H1 (cell line): ENCODE data around the gene KBTBD2. TPM values are rescaled to one million over a fixed set of nuclear protein-coding genes. Genes with fewer than 3 reads are reported as not detected.

Source experiments
- CTCF ChIA-PET: fragments of 300-600 bp; sonication (Branson Sonifier 250); formaldehyde crosslinking; loops from one replicate; lab custom pipeline; 2021; ENCODE audit not compliant: partially characterized antibody; lab: Charles Lee
- POLR2A ChIA-PET: fragments of 300-600 bp; sonication (Branson Sonifier 250); formaldehyde crosslinking; loops from one replicate; lab custom pipeline; 2021; ENCODE audit warnings: inconsistent platforms; ENCODE audit not compliant: partially characterized antibody; lab: Charles Lee
- DNase-seq, 2 experiments: peaks; one replicate each; pipeline versions ENCODE4 v3.0.0 to v3.0.0-alpha.2; 2010 to 2022; ENCODE audit warnings: low spot score in 2 of 2, low read depth in 1 of 2, mixed read lengths in 1 of 2
- FAIRE-seq: peaks from 2 replicates; lab custom pipeline; 2011; peaks lifted over from hg19 to GRCh38; lab: Jason Lieb, UNC
- H2AFZ ChIP-seq: 2 replicates; pipeline ENCODE4 v1.8.1; 2012; ENCODE audit warnings: low read length, inconsistent platforms
- H2AK5ac ChIP-seq: 2 replicates; pipeline ENCODE4 v1.6.1; 2013; ENCODE audit warnings: low read depth, low read length
- H2BK120ac ChIP-seq: replicated peaks from 2 replicates; pipeline ENCODE3; 2013; ENCODE audit warnings: low read depth, low read length, inconsistent platforms
- H2BK12ac ChIP-seq: 2 replicates; pipeline ENCODE4 v1.6.1; 2013; ENCODE audit warnings: low read depth, low read length
- H2BK15ac ChIP-seq: 2 replicates; pipeline ENCODE4 v1.6.1; 2013; ENCODE audit warnings: low read length
- H2BK20ac ChIP-seq: 2 replicates; pipeline ENCODE4 v1.6.1; 2013; ENCODE audit warnings: low read length
- H2BK5ac ChIP-seq: 2 replicates; pipeline ENCODE4 v1.6.1; 2013; ENCODE audit warnings: low read depth, low read length
- H3K14ac ChIP-seq: 2 replicates; pipeline ENCODE4 v1.6.1; 2013; ENCODE audit warnings: inconsistent platforms; ENCODE audit not compliant: insufficient read length
- H3K18ac ChIP-seq: 2 replicates; pipeline ENCODE4 v1.6.1; 2013; ENCODE audit warnings: low read length; ENCODE audit errors: extremely low read depth
- H3K23ac ChIP-seq: 2 replicates; pipeline ENCODE4 v1.6.1; 2013; ENCODE audit warnings: inconsistent platforms; ENCODE audit not compliant: insufficient read length
- H3K23me2 ChIP-seq: 2 replicates; pipeline ENCODE4 v1.6.1; 2013; ENCODE audit warnings: low read depth, low read length
- H3K27ac ChIP-seq: 2 replicates; pipeline ENCODE4 v1.6.1; 2011; ENCODE audit warnings: low read depth, low read length, inconsistent platforms
- H3K27me3 ChIP-seq, 4 experiments: replicated peaks in 1 of 4; 1 replicate in 1 of 4; 2 replicates in 3 of 4; pipeline versions ENCODE4 v1.6.1 to v1.8.1; 2011 to 2013; ENCODE audit warnings: low read length in 3 of 4, mild to moderate bottlenecking in 3 of 4, inconsistent platforms in 2 of 4, mixed read lengths in 2 of 4, moderate library complexity in 1 of 4; ENCODE audit not compliant: control insufficient read depth in 3 of 4, insufficient read depth in 3 of 4; ENCODE audit errors: extremely low read depth in 1 of 4
- H3K36me3 ChIP-seq, 4 experiments: 2 replicates each; pipeline versions ENCODE4 v1.6.1 to v1.8.1; 2011 to 2013; ENCODE audit warnings: mild to moderate bottlenecking in 4 of 4, low read length in 3 of 4, moderate library complexity in 2 of 4, control low read depth in 1 of 4, inconsistent platforms in 1 of 4; ENCODE audit not compliant: insufficient read depth in 4 of 4, control insufficient read depth in 2 of 4
- H3K4ac ChIP-seq: replicated peaks from 2 replicates; pipeline ENCODE3; 2013; ENCODE audit warnings: low read length, low read depth, mixed read lengths, inconsistent platforms; ENCODE audit not compliant: insufficient read length
- H3K4me1 ChIP-seq, 4 experiments: replicated peaks in 1 of 4; 1 replicate in 1 of 4; 2 replicates in 3 of 4; pipeline versions ENCODE4 v1.6.1 to v1.8.1; 2011 to 2013; ENCODE audit warnings: low read length in 3 of 4, inconsistent platforms in 2 of 4, mixed read lengths in 1 of 4; ENCODE audit not compliant: insufficient read depth in 4 of 4, control insufficient read depth in 3 of 4
- H3K4me2 ChIP-seq, 2 experiments: 2 replicates each; pipeline versions ENCODE4 v1.6.1 to v1.8.1; 2011 to 2013; ENCODE audit warnings: low read depth in 2 of 2, low read length in 2 of 2, control low read depth in 1 of 2, inconsistent platforms in 1 of 2, mild to moderate bottlenecking in 1 of 2; ENCODE audit not compliant: insufficient read depth in 1 of 2
- H3K4me3 ChIP-seq, 4 experiments: fragments of 200-600, 300-600 bp in 1 of 4; sonication (generic), shearing (Covaris generic), sonication (Bioruptor Twin) in 1 of 4; 2 replicates each; pipeline versions ENCODE4 v1.5.1 to v1.8.1; 2011 to 2016; ENCODE audit warnings: low read length in 4 of 4, low read depth in 3 of 4, control low read depth in 2 of 4, inconsistent platforms in 2 of 4, mild to moderate bottlenecking in 2 of 4, mixed read lengths in 1 of 4, moderate library complexity in 1 of 4; ENCODE audit not compliant: insufficient read depth in 2 of 4; ENCODE audit errors: extremely low read depth in 1 of 4
- H3K56ac ChIP-seq: replicated peaks from 2 replicates; pipeline ENCODE3; 2013; ENCODE audit warnings: low read depth, mild to moderate bottlenecking, mixed read lengths, low read length, inconsistent platforms; ENCODE audit not compliant: insufficient read length
- H3K79me1 ChIP-seq: 2 replicates; pipeline ENCODE4 v1.6.1; 2013; ENCODE audit warnings: low read depth, low read length, control low read depth
- H3K79me2 ChIP-seq, 2 experiments: 2 replicates each; pipeline versions ENCODE4 v1.6.1 to v1.8.1; 2012 to 2013; ENCODE audit warnings: low read length in 2 of 2, mild to moderate bottlenecking in 2 of 2, inconsistent platforms in 1 of 2; ENCODE audit not compliant: insufficient read depth in 2 of 2, control insufficient read depth in 1 of 2
- H3K9ac ChIP-seq, 4 experiments: replicated peaks in 1 of 4; 1 replicate in 1 of 4; 2 replicates in 3 of 4; pipeline versions ENCODE4 v1.6.1 to v1.8.1; 2011 to 2013; ENCODE audit warnings: low read depth in 3 of 4, low read length in 3 of 4, control low read depth in 2 of 4, mild to moderate bottlenecking in 2 of 4, moderate library complexity in 2 of 4, inconsistent platforms in 1 of 4; ENCODE audit errors: extremely low read depth in 1 of 4
- H3K9me3 ChIP-seq, 2 experiments: 2 replicates each; pipeline versions ENCODE4 v1.6.1 to v1.8.1; 2012 to 2013; ENCODE audit warnings: mild to moderate bottlenecking in 2 of 2, moderate library complexity in 2 of 2, control low read depth in 1 of 2, inconsistent platforms in 1 of 2, low read depth in 1 of 2, low read length in 1 of 2, mixed read lengths in 1 of 2; ENCODE audit not compliant: insufficient read depth in 2 of 2
- H4K20me1 ChIP-seq, 2 experiments: replicated peaks in 1 of 2; 2 replicates each; pipeline versions ENCODE3 to v1.8.1; 2011 to 2013; ENCODE audit warnings: inconsistent platforms in 2 of 2, low read length in 2 of 2, mild to moderate bottlenecking in 1 of 2; ENCODE audit not compliant: insufficient read depth in 2 of 2, control insufficient read depth in 1 of 2
- H4K5ac ChIP-seq: 2 replicates; pipeline ENCODE4 v1.6.1; 2013; ENCODE audit warnings: low read length, low read depth, mixed read lengths, inconsistent platforms; ENCODE audit not compliant: insufficient read length
- H4K8ac ChIP-seq: 2 replicates; pipeline ENCODE4 v1.8.0; 2013; ENCODE audit warnings: mild to moderate bottlenecking, moderate library complexity, low read length, inconsistent platforms; ENCODE audit not compliant: insufficient read depth; ENCODE audit errors: extremely low read depth
- H4K91ac ChIP-seq: replicated peaks from 2 replicates; pipeline ENCODE3; 2013; ENCODE audit warnings: low read length, mixed read lengths, inconsistent platforms; ENCODE audit not compliant: insufficient read length
- CHD2 ChIP-seq: IDR thresholded peaks from 2 replicates; pipeline ENCODE4 v1.6.1; 2012; ENCODE audit warnings: low read length, improper control_type of control experiment
- JUND ChIP-seq: IDR thresholded peaks from 2 replicates; pipeline ENCODE4 v1.6.1; 2011; ENCODE audit warnings: mild to moderate bottlenecking, improper control_type of control experiment, low read length
- WGBS, 2 experiments: shearing (Covaris generic) in 1 of 2; methylation state at CpG; one replicate each; pipeline versions ENCODE4 v1.1.6 to v1.1.7; 2013 to 2015; ENCODE audit warnings: low lambda C conversion rate in 2 of 2, mixed read lengths in 2 of 2, inconsistent platforms in 1 of 2, low coverage in 1 of 2, missing lambda C conversion rate in 1 of 2; ENCODE audit not compliant: insufficient replicate concordance in 2 of 2, insufficient coverage in 1 of 2, insufficient read length in 1 of 2; ENCODE audit errors: extremely low coverage in 1 of 2, missing lambda C conversion rate in 1 of 2; 5-methylcytosine and 5-hydroxymethylcytosine counted together
- polyA plus RNA-seq, 7 experiments: library from polyadenylated mRNA; depleted of rRNA in 3 of 7; stranded (reverse) in 5 of 7; unstranded in 2 of 7; fragments of >200 nt in 5 of 7; fragments of 200-250 nt in 2 of 7; gene quantifications; 1 replicate in 5 of 7; 2 replicates in 1 of 7; 4 replicates in 1 of 7; pipeline versions ENCODE4 v1.2.1 to v1.2.3, GENCODE V29; 2011 to 2013; ENCODE audit warnings: missing spikeins in 2 of 7, mixed read lengths in 2 of 7
- total RNA-seq: library from RNA; stranded (reverse); fragmentation: NEBNext Ultra II Directional; extraction: Animal tissue kit (Norgen Biotek cat#: 25700); gene quantifications from 2 replicates; pipeline ENCODE4 v1.2.1, GENCODE V29; 2021

The KBTBD2 gene
- total and polyA plus RNA-seq, 2 of the 8 experiments (the other 6 are each of a cell fraction or from before 2014, with no cell fraction given), result 13.1 to 25.7 TPM

DNA sequence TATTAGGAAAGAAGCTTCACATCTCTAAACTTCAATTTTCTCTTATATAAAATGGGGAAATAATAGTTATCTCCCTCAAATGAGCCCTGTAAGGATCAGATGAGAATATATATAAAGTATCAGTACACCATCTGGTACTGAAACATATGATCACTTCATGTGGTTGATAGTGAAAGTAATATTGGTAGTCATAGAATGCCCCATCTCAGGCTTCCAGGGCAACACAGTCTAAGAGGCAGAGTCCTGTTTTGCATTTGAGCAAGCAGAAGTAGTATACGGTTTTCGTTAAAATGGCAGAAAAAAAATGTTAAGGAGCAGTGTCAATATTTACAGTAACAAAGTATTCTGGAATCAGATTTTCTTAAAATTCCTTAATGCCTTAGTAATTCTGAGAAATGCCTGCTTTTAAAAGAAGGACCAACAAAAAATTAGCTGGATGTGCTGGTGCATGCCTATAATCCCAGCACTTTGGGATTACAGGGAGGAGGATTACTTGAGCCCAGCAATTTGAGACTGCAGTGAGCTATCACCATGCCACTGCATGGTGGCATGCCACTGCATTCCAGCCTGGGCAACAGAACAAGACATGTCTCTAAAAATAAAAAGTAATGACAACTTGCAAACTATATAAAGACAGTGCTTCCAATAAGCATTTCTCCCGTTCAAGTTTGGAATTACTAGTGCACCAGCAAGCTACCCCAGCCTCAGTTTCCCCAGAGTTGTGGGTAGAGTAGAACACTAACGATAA, 19.8 kb downstream of the KBTBD2 start:
- FAIRE-seq (no peak), DNase-seq (no peak)
- Histone ChIP-seq H4K91ac (no peak overlapping the region), H2BK120ac (no peak overlapping the region), H3K4me3 (no peak overlapping the region), H3K27me3 (no peaks in the 10 kb centered on the region), H3K9ac (no peak overlapping the region), H3K4me1 (no peaks in the 10 kb centered on the region), H3K23me2 (no peaks in the 10 kb centered on the region), H3K9me3 (no peaks in the 10 kb centered on the region), H3K79me1 (no peaks in the 10 kb centered on the region; the same call in 1 of the 2 replicates), H3K56ac (no peak overlapping the region), H4K20me1 (peaks cover 0 to 2% of the 10 kb centered on the region in 2 experiments), H3K79me2 (peaks cover 0 to 6% of the 10 kb centered on the region in 2 experiments; a peak in 2 of 4 replicates), H3K23ac (no peak overlapping the region), H3K14ac (no peak overlapping the region), H2AK5ac (no peak overlapping the region), H2BK15ac (no peak overlapping the region), H2BK5ac (no peak overlapping the region), H4K5ac (no peak overlapping the region), H3K4me2 (no peak overlapping the region), H3K27ac (no peak overlapping the region), H3K4ac (no peak overlapping the region), H4K8ac (no peak overlapping the region), H2BK12ac (no peak overlapping the region), H3K36me3 (peaks cover 6 to 37% (median 25%) of the 10 kb centered on the region in 4 experiments), H3K18ac (no peak overlapping the region), H2AFZ (no peak overlapping the region), H2BK20ac (no peak overlapping the region)
- WGBS, 2 experiments, result 95% methylated on average over 4 of the region's 4 CpGs; no CpG with 5 or more reads in 1 of the 2 experiments
- TF ChIP-seq JUND (no peak), CHD2 (no peak)
- CTCF ChIA-PET, result interaction anchor here (0.6 to 1.1 kb wide), 2 partner anchors 26 to 572 kb away, joined by 3 read pairs; no protein-coding TSS in a partner anchor
- POLR2A ChIA-PET, result interaction anchor here (0.6 to 1.0 kb wide), 3 partner anchors 12 to 32 kb away, joined by 3 to 5 read pairs (median 3); no protein-coding TSS in a partner anchor
